WTC11 (cell line): ENCODE measurements around the gene SRMS. TPM values are rescaled to one million over a fixed set of nuclear protein-coding genes. Genes with fewer than 3 reads are reported as not detected.

ENCODE experiments used
- ATAC-seq: fragments of 200-7000 bp; cut with Tn5 transposase; 2 replicates; pipeline ENCODE4 v1.10.0; 2021; ENCODE audit warnings: mild to moderate bottlenecking, moderate library complexity
- CTCF ChIA-PET: fragments of 300-600 bp; sonication (Branson Sonifier 250); formaldehyde crosslinking; loops from one replicate; lab custom pipeline; 2021; ENCODE audit warnings: antibody characterized with exemption; lab: Charles Lee
- POLR2A ChIA-PET: fragments of 350-600 bp; sonication (Branson Sonifier 250); formaldehyde crosslinking; loops from one replicate; lab custom pipeline; 2021; ENCODE audit warnings: antibody characterized with exemption; lab: Charles Lee
- DNase-seq: peaks from one replicate; pipeline ENCODE4 v3.0.0; 2021; ENCODE audit warnings: low spot score
- H3K27ac Mint-ChIP-seq: 2 replicates; pipeline ENCODE4 v1.8.0; 2021; ENCODE audit warnings: mixed read lengths
- H3K27me3 Mint-ChIP-seq: 2 replicates; pipeline ENCODE4 v1.8.0; 2021; ENCODE audit warnings: low read depth, mild to moderate bottlenecking, moderate library complexity, mixed read lengths
- H3K36me3 Mint-ChIP-seq: 2 replicates; pipeline ENCODE4 v1.8.0; 2021; ENCODE audit warnings: mixed read lengths
- H3K4me1 Mint-ChIP-seq: 2 replicates; pipeline ENCODE4 v1.8.0; 2022; ENCODE audit warnings: mixed read lengths
- H3K4me3 Mint-ChIP-seq: 2 replicates; pipeline ENCODE4 v1.8.0; 2021; ENCODE audit warnings: mild to moderate bottlenecking, moderate library complexity, mixed read lengths
- H3K9me3 Mint-ChIP-seq: 2 replicates; pipeline ENCODE4 v1.8.0; 2021; ENCODE audit warnings: mixed read lengths
- CDX4 ChIP-seq: fragments of 250-450 bp; sonication (Bioruptor Pico); IDR thresholded peaks from 2 replicates; pipeline ENCODE4 v1.9.0; 2021; ENCODE audit warnings: moderate library complexity, mild to moderate bottlenecking, inconsistent platforms, borderline replicate concordance
- ELF4 ChIP-seq: sonication (generic); formaldehyde crosslinking; IDR thresholded peaks from 2 replicates; pipeline ENCODE4 v1.8.1; 2022; ENCODE audit warnings: low read depth, mild to moderate bottlenecking, moderate library complexity, missing genetic modification reagents
- ERG ChIP-seq: fragments of 250-450 bp; sonication (Bioruptor Pico); IDR thresholded peaks from 2 replicates; pipeline ENCODE4 v1.8.0; 2021; ENCODE audit warnings: mild to moderate bottlenecking
- FOXK1 ChIP-seq: sonication (generic); formaldehyde crosslinking; IDR thresholded peaks from 2 replicates; pipeline ENCODE4 v1.8.0; 2022; ENCODE audit warnings: mild to moderate bottlenecking, moderate library complexity, missing genetic modification reagents
- FOXP1 ChIP-seq: sonication (generic); formaldehyde crosslinking; IDR thresholded peaks from 2 replicates; pipeline ENCODE4 v1.8.0; 2022; ENCODE audit warnings: missing genetic modification reagents, mild to moderate bottlenecking, moderate library complexity, borderline replicate concordance
- FOXP4 ChIP-seq: sonication (generic); formaldehyde crosslinking; IDR thresholded peaks from 2 replicates; pipeline ENCODE4 v1.8.0; 2022; ENCODE audit warnings: mild to moderate bottlenecking, missing genetic modification reagents
- GTF2I ChIP-seq: fragments of 250-450 bp; sonication (Bioruptor Pico); conservative IDR thresholded peaks from 2 replicates; pipeline ENCODE4 v1.4.0; 2021; ENCODE audit warnings: mild to moderate bottlenecking
- HMGA2 ChIP-seq: fragments of 250-450 bp; sonication (Bioruptor Pico); IDR thresholded peaks from 2 replicates; pipeline ENCODE4 v1.4.0; 2021; ENCODE audit warnings: mild to moderate bottlenecking, moderate library complexity
- IRF1 ChIP-seq: sonication (generic); formaldehyde crosslinking; IDR thresholded peaks from 2 replicates; pipeline ENCODE4 v1.8.0; 2023; ENCODE audit warnings: missing genetic modification reagents
- IRF2 ChIP-seq: sonication (generic); formaldehyde crosslinking; IDR thresholded peaks from 2 replicates; pipeline ENCODE4 v1.8.0; 2022; ENCODE audit warnings: low read depth, missing genetic modification reagents, borderline replicate concordance
- NR1H2 ChIP-seq: sonication (generic); formaldehyde crosslinking; IDR thresholded peaks from 2 replicates; pipeline ENCODE4 v1.9.0; 2021; ENCODE audit warnings: mild to moderate bottlenecking, moderate library complexity, missing genetic modification reagents
- NR2C2 ChIP-seq: sonication (generic); formaldehyde crosslinking; IDR thresholded peaks from 2 replicates; pipeline ENCODE4 v1.8.0; 2022; ENCODE audit warnings: mild to moderate bottlenecking, missing genetic modification reagents
- RELA ChIP-seq: sonication (generic); formaldehyde crosslinking; IDR thresholded peaks from 2 replicates; pipeline ENCODE4 v1.8.1; 2022; ENCODE audit warnings: missing genetic modification reagents, mild to moderate bottlenecking, borderline replicate concordance
- RORB ChIP-seq: fragments of 250-450 bp; sonication (Bioruptor Pico); IDR thresholded peaks from 2 replicates; pipeline ENCODE4 v1.9.0; 2021; ENCODE audit warnings: mild to moderate bottlenecking
- TCF7 ChIP-seq: sonication (generic); formaldehyde crosslinking; IDR thresholded peaks from 2 replicates; pipeline ENCODE4 v1.8.0; 2022; ENCODE audit warnings: mild to moderate bottlenecking, low read depth, missing genetic modification reagents, moderate library complexity
- TEAD4 ChIP-seq: sonication (generic); formaldehyde crosslinking; IDR thresholded peaks from 2 replicates; pipeline ENCODE4 v1.8.0; 2022; ENCODE audit warnings: mild to moderate bottlenecking, missing genetic modification reagents
- ZNF138 ChIP-seq: sonication (generic); formaldehyde crosslinking; conservative IDR thresholded peaks from 2 replicates; pipeline ENCODE4 v1.8.1; 2022; ENCODE audit warnings: mild to moderate bottlenecking, moderate library complexity, missing genetic modification reagents
- ZNF512 ChIP-seq: sonication (generic); formaldehyde crosslinking; IDR thresholded peaks from 2 replicates; pipeline ENCODE4 v1.8.1; 2022; ENCODE audit warnings: missing genetic modification reagents, borderline replicate concordance
- total RNA-seq: library from RNA; stranded (reverse); gene quantifications from 3 replicates; pipeline ENCODE4 v1.2.3, GENCODE V29; 2021

The SRMS gene
- total RNA-seq, 1 experiment from 2014 or later, result 0.26 TPM

GRCh38 chr20:63555661-63556381, 8.3 kb upstream of the SRMS start:
- ChIA-PET CTCF (interaction anchor here (0.5 to 3.9 kb wide), 3 partner anchors 17 to 114 kb away, joined by 3 to 34 read pairs (median 7); partner anchors contain the start of genes HELZ2 and PTK6), POLR2A (interaction anchor here (0.8 kb wide), 1 partner anchor 44 kb away, joined by 3 read pairs; no protein-coding TSS in a partner anchor)
- no peaks in the 10 kb centered on the region for H3K27me3 Mint-ChIP-seq
- TF ChIP-seq NR1H2, result no peak
- TF ChIP-seq ELF4 (CRISPR knock-in tag), result no peak
- no peak for TF ChIP-seq IRF1
- no peak for TF ChIP-seq ZNF138
- TF ChIP-seq ERG (CRISPR knock-in tag), result no peak
- no peak for TF ChIP-seq IRF2 (CRISPR knock-in tag)
- TF ChIP-seq RELA (CRISPR knock-in tag), result no peak
- no peak for TF ChIP-seq TEAD4 (CRISPR knock-in tag)
- no peak for TF ChIP-seq ZNF512 (CRISPR knock-in tag)
- no peak for TF ChIP-seq FOXK1 (CRISPR knock-in tag)
- no peak for TF ChIP-seq RORB
- no peak for TF ChIP-seq NR2C2 (CRISPR knock-in tag)
- no peak for TF ChIP-seq CDX4
- no peak for TF ChIP-seq HMGA2 (CRISPR knock-in tag)
- TF ChIP-seq GTF2I (CRISPR knock-in tag), result no peak
- no peak for TF ChIP-seq FOXP4 (CRISPR knock-in tag)
- no peak for TF ChIP-seq FOXP1
- no peak for TF ChIP-seq TCF7
- H3K36me3 Mint-ChIP-seq, result peaks cover 3% of the 10 kb centered on the region
- H3K27ac Mint-ChIP-seq, result no peak overlapping the region
- H3K4me3 Mint-ChIP-seq, result no peak overlapping the region
- H3K4me1 Mint-ChIP-seq, result peaks cover 15% of the 10 kb centered on the region
- ATAC-seq, result no peak
- no peaks in the 10 kb centered on the region for H3K9me3 Mint-ChIP-seq
- no peak for DNase-seq
